ENCODE results near the gene LAPTM5.
"Not testable (repeated sequence)": the region's sequence is repeated elsewhere in the genome, so short reads cannot be mapped to it uniquely, and the experiment has no call there.

LAPTM5 gene

DNA sequence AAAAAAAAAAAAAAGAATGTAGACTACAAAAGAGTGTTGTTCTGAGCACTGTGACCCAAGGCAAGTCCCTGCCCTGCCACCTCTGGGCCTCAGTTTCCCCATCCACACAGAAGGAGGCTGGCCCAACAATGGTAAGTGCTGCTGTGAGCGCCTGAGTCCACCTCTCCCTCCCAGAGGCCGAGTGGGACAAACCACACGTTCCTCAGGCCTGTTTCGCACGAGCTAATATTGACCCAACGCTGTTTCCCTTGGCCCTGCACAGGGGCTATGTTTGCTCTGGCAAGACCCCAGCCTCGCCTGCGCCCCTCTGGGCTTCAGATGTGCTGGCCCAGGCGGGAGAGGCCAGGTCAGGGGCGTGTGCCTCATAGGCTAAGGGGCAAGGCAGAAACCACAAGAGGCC lies 12.6 kb upstream of the LAPTM5 start:
- no peak for DNase-seq (ENCODE audit: low spot score)

DNA sequence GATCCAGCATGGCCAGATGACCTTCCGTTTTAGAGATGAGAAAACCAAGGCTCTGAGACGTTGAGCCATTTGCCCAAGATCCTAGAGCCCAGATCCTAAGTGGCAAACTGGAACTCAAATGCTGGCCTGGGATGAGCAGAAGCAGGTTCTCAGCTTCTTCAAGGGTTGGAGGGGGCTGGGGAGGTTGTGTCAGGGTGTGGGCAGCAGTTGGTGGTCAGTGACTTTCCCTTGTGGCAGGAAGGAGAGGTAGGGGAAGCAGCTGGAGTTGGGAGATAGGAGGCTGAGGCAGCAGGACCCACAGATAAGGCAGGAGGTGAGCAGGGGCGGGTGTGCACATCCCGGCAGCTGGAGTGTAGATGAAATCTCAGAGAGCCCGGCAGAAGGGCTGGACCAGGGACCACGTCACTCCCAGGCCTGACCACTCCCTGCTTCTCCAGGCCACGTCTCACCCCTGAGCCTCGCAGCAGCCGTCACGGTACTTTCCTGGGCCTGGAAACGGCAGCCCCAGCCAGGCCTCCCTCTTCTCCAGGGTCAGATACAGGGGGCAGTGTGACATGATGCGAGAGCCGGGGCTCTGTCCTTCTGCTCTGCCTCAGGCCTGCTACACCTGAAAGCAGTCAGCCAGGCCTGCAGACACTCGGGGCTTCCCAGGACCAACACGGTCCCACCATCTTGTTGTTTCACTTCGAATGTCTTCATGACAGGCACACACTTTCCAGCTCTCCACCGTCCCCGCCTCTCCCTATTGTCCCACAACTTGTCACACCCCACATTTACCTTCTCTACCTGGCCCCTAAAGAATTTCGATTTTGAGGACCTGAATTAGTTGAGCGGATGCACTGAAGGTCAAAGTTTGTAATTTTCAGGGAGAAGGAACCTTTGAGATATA lies 11.5 kb upstream of the LAPTM5 start:
- no peak for DNase-seq (ENCODE audit: low spot score)

DNA sequence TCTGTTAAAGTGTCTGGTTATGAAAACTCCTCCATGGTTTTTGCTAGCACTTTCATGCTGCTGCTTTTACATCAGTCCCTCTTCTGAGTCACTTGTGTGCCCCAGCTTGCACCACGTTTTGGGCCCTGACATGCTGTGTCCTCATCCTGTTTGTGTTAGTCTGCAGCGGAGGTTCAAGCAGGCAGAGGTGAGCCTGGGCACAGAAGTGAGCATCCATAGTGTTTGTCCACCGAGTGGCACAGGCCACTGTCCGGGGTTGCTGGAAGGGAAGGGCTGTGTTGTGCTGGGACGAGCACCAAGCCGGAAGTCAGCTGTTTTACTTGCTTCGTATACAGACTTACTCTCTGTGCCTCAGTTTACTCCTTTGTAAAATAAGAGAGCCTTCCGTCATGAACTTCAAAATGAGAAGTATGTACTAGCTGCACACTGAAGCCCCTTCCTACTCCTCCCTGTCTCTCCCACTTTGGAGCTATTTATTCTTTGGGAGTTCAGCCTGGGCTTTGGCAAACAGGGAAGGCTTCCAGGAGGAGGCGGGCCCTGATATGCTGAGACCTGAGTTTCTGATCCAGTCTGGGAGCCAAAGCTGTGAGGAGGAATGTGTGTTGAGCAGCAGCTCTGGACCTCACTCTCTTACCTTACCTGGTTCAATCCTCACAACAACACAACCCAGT lies 10.7 kb upstream of the LAPTM5 start:
- DNase-seq (ENCODE audit: low spot score), result no peak

DNA sequence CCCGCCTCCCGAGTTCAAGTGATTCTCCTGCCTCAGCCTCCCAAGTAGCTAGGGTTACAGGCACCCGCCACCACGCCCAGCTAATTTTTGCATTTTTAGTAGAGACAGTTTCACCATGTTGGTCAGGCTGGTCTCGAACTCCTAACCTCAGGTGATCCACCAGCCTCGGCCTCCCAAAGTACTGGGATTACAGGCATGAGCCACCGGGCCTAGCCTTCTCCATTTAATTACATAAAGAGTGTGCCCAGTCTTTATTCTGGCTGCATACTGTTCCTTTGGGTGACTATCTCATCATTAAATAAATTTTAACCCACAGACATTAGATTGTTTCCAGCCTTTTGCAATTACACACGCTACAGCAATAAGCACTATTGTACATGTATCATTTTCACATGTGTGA lies 9.4 kb upstream of the LAPTM5 start:
- DNase-seq (ENCODE audit: low spot score), result not testable (repeated sequence)

DNA sequence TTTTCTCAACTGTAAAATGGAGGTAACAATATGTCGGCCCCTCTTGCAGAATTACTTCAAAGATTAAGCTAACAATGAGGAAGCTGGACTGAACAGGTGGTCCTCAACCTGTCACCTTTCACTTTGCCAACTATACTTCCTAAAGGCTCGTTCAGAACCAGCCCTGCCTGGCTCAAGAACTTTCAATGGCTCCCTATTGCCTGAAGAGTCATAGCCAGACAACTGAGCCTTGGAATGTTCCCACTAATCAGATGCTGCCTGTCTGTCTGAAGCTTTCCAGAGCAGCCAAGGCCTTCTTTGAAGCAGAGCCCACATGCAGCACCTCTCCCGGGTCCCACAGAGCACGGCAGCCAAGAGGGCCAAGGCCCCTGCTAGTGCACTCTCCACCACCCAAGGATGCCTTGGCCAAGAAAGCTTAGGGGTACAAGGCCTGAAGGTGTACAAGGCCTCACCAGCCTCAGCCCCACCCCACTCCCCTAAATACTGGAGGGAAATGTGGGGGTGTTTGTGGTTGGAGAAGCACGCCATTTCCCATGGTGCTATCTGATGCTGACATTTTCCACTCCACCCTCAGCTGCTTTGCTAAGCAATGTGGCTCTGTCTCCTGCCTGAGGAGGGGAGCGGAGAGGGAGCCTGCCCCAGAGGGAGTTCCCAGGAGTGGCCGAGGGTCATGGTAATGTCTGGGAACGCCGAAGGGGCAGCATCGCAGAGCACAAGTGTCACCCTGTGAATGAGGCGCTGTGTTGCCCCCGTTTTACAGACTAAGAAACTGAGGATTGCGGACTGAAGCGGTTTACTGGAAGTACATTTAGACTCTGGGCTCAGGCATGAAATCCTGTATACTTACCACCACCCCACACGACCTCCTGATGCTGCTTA lies 8.2 kb upstream of the LAPTM5 start:
- no peak for DNase-seq (ENCODE audit: low spot score)

DNA sequence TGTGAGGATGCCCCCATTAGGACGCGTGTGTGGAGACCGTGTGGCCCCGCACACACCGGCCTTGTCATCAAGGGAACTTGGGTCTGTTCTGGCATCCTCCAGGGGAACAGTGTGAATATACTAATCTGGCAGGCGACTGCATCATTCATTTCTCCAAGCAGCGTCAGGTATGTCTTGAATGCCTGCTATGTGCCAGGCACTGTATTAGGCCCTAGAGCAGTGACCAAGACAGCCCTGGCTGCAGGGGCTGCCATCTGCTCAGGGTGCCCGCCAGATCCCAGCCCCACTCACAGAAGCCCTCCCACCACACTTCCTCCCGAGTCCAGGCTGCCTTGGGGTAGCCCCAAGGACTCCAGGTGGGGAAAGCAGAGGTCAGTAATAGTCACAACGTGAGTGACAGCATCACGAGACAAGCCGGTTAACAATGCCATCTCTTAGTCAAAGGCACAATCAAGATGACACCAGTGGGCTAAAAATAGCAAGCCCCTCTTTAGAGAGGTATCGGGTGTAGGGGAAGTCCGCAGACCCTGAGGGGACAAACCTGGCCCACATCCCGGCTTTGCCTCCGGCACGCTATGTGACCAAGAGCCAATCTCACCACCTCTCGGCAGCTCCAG lies 7.5 kb upstream of the LAPTM5 start:
- no peak for DNase-seq (ENCODE audit: low spot score)

DNA sequence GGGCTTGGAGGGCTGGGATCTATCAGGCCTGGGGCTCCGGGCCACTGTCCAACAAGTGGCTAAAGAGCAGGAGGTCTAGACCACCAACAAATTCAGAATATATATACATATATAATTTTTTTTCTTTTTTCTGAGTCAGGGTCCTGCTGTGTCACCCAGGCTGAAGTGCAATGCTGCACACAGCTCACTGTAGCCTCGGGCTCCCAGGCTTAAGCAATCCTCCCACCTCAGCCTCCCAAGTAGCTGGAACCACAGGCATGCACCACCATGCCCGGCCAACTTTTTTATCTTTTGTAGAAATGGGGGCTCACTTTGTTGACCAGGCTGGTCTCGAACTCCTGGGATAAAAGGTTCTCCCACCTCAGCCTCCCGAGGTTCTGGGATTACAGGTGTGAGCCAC lies 6.8 kb upstream of the LAPTM5 start:
- DNase-seq (ENCODE audit: low spot score), result no peak

DNA sequence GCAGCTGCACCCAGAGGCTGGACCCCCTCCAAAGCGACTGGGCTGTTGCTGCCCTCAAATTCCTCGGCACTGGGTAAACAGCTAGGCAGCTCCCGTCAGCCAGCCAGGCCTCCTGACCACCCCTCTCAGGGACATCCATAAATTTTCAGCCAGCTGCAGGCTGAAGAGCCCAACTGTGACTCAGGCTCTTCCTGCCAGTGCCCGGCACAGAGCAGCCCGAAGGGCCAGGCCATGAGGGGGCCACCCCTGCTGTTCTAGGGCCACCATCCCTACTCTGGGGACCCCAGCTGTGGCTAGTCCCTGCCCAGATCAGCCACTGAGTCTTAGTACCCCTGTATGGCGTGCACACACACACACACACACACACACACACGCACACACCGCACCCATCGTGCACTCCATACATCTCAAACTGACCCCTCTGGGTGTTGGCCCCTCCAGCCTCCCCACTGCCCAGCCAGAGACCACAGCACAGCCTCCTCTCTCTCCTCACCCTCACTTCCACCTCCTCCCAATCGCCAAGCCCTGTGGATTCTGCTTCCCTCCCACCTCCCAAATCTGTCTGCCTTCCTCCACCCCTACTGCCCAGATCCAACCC lies 6.2 kb upstream of the LAPTM5 start:
- DNase-seq (ENCODE audit: low spot score), result peak; percentile 71

DNA sequence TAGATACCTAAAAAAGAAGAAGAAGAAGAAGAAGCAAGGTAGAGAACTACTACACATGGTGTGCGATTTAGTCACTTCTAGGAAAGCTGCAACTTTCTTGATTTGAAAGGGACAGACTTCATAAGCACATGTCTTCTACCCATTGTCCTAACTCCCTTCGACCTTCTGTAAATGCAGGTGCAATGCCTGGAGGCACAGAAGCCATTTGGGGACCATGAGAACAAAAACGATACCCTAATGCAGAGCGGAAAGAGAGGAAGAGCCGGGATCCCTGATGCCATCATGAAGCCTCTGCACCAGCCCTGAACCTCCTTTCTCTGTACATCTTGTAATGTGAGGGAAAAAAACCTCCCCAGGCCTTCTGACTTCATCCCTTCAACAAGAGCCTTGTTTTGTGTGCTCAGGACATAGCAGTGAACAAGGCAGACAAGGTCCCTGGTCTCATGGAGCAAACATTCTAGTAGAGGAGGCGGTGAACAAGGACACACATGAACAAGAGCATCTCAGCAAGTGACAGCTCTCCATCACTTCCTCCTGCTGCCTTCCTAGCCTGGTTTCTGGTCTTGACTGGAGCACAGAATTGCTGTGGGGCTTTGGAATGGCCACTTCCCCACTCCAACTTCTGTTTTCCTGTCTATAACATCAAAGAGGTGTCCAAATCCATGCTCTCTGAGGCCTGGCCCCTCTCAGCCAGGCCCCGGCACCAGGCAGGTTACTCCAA lies 5.5 kb upstream of the LAPTM5 start:
- DNase-seq (ENCODE audit: low spot score), result no peak

DNA sequence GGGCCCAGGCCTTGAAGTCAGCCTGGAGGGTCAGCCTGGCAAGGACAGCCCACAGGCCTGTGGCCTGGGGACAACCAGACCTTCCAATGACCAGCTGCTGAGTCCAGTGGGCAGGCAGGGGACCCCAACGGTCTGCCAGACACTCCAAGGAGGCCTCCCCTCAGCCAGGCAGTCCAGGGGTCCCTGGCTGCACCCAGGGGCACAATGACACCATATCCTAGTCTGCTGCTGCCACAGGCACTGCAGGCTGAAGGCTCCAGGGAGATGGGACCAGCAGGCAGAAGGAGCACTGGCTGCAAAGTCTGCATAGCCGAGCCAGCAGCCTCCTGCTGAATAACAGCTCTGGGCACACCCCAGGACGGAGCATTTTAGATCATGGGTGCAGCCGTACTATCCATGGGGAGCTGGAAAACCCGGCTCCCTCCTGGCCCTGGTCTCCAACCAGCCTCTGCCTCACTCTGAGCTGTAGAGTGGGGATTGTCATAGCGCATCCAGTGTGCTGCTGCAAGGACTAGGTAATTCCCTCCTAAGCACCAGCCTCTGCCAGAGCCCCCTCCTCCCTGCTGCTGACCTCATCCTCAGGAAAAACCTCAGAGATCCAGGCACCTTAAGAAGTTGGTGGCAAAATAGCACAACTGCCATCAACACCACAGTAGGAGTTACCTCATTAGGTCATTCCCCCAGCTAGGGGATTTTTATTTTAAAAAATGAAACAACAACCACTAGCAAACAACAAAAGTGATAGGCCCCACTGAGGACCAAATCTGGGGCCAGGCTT lies 4.8 kb upstream of the LAPTM5 start:
- DNase-seq (ENCODE audit: low spot score), result no peak

DNA sequence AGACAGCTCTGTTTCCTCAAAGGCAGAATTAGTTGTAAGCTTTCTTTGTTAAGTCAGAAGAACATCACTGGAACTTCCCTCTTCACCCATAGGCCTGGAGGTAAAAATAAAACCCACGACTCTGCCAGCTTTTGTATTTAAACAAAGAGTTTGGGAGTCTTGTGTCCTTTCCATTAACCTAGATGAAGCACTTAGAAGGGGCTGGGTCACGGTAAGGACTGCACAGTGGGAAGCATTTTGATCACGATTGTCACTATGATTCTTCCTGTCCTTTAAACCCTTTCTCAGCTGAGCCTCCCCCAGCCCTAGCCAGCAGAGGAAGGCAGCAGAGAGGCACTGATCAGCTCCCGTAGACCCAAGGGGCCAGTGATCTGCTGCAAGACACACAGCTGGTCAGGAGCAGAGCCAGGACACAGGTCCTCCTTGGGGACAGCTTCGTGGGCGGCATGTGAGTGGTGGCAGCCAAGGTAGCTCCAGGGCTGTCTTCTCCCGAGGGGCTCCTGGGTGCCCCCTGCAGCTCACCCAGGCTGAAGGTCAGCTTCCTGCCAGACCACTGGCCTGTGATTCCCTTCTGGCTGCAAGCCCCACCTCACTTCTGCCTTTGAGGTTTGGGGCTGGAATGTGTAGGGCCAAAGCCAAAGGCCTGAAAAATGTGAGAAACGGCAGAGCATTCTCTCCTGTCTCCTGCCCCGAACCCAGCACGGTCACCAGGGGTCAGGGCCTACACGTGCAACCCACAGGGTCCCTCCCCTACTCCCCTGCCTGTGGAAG lies 4.0 kb upstream of the LAPTM5 start:
- peak; percentile 69 for DNase-seq (ENCODE audit: low spot score)

DNA sequence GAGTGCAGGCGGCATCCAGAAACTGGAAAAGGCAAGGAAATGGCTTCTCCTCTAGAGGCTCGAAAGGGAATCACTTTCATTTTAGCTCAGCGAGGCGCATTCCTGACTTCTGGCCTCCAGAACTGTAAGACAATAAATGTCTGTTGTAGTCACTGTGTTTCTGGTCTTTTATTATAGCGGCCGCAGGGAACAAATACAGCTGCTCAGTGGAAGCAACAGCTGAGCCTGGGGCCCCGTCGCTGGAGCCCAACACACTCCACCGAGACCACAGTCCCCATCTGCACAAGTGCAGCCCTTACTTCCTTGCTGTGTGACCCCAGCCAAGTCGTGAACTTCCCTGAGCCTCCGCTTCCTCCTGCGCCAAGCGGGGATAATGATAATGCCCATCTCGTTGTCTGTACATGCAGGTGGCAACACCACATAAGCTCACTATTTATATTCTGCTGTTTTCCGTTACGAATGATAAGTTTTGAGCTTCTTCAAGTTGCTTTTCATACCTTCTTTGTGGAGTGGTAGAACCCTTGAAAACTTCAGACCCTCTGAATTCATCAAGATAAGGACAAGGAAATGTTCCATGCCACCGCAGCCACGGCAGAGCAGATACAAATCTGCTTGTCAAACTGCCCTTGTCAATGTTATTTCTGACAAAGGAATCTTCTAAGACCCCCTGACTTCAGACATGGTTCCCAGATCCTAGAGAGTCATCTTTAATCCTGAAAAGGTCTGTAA lies 3.2 kb upstream of the LAPTM5 start:
- no peak for DNase-seq (ENCODE audit: low spot score)

DNA sequence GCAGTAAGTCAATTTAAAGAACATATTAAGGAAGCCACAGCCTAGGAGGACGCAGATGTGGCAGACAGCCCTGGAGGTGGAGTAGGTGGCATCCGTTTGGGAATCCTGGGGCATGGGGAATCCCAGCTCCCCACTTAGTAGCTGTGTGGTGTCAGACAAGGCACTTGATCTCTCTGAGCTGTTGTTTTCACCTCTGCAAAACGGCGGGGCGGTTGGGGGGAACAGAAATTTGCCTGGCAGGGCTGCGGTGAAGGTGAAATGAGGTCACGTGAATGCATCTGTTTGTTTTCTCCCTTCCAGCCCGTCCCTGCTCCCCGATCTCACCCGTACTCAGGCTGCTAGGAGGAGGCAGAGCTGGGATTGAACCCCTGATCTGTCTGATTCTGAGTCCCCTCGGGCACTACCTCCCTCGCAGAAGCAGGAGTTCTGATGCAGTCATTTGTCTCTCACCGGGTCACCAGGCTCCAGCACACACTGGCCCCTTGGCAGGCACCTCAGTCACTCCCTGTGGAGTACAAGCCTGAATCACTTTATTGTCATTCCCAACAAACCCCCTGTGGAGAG lies 2.2 kb upstream of the LAPTM5 start:
- no peak for DNase-seq (ENCODE audit: low spot score)

DNA sequence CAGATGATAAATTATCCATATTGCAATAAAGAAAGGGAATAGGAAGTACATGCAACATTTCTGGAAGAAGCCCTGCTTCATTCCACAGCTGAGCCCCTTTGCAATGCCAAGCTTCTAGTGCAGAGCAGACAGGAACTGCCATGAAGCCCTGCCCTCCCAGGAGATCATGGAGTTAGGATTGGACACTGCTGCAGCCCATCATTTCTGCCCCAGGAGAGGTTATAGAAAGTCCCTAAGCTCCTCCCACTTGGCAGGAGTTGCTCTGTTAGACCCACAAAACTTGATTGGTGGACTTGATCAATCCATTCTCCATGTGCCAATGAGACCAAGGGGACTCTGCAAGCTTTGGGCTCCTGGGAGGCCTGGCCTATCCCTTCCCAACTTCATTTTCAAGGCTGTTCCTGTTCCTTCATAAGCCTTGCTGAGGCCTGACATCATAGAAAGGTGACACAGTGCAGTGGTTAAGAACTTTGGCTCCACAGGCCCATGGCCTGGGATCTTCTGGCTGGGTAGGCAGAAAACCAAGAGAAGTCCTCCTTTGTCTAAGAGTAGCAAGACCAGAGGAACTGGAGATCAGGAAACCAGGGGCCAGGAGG lies 1.3 kb upstream of the LAPTM5 start:
- peak; percentile 45 for DNase-seq (ENCODE audit: low spot score)

DNA sequence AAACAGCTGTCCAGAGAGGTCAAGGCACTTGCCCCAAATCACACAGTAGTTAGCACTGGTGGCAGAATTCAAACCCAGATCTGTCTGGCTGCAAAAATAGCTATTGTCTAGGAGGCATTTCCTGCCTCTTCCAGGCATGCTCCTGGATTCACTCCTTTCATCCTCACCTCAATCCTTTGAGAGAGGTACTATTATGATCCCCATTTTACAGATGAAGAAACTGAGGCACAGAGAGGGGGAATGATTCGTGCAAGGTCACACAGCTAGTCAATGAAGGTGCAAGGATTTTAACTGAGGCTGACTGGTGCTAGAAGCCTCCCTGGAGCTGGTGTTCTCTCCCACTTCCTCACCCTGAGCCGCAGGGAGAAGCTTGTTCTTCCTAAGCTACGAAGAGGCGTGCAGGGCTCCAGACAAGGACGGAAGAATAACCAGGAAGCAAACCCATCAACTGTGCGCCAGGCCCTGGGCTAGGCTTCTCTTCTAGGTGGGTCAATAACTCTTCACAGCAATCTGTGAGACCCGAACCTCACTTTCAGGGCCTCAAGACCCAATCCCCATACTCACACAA lies 631 bp upstream of the LAPTM5 start:
- DNase-seq (ENCODE audit: low spot score), result no peak

DNA sequence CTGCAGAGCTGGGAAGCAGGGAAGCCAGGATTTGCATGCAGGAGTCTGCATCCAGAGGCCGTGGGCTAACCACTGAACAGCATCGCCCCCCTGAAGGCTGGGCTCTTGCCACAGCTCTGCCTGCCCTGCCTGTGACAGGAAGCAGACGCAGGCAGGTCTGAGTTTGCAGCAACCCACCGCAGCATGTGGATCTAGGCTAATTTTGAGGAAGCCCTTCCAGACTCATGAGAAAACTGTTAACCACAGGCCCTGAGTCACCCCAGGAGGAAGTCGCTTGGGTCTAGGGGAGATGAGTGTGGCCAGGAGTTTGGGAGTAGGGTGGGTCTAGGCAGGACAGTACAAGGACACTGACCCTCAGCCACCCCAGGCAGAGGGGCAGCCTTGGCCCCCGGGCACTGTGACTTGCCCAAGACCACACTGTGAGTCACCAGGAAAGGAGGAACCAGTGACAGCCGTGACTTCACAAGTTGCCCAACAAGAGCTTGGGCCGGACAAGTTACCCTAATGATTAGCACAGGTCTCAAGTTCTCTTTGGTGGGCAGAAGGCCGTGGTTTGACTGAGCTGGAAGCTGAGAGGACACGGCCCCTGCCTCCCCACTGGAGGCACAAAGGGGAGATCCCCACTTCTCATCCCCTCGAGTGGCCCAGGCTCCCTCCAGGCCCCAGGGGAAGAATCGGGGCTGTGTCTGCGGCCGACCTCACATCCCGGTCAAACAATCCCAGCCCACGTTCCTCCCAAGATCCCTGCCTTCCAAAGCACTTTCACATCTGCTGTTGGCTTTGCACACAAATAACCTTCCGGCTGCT lies 826 bp downstream of the LAPTM5 start:
- peak; percentile 90 for DNase-seq (ENCODE audit: low spot score)

DNA sequence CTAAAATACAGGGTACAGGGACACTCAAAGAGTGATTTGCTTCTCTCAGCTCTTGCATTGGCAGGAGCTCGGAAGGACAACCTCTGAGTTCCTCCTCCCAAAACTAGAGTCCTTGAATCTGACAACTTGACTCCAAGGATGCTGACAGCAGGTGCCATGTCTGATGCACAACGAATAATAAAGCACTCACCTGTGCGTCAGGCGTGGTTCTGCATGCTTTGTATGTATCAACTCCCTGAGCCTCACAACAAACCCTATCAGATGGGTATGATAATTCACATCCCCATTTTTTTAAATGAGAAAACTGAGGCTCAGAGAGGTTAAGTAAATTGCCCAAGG lies 1.4 kb downstream of the LAPTM5 start:
- no peak for DNase-seq (ENCODE audit: low spot score)

All from GM03348 (cell line).